ENCODE results near the gene ACAD10.
"Not testable (repeated sequence)": the region's sequence is repeated elsewhere in the genome, so short reads cannot be mapped to it uniquely, and the experiment has no call there.

The ACAD10 gene

DNA sequence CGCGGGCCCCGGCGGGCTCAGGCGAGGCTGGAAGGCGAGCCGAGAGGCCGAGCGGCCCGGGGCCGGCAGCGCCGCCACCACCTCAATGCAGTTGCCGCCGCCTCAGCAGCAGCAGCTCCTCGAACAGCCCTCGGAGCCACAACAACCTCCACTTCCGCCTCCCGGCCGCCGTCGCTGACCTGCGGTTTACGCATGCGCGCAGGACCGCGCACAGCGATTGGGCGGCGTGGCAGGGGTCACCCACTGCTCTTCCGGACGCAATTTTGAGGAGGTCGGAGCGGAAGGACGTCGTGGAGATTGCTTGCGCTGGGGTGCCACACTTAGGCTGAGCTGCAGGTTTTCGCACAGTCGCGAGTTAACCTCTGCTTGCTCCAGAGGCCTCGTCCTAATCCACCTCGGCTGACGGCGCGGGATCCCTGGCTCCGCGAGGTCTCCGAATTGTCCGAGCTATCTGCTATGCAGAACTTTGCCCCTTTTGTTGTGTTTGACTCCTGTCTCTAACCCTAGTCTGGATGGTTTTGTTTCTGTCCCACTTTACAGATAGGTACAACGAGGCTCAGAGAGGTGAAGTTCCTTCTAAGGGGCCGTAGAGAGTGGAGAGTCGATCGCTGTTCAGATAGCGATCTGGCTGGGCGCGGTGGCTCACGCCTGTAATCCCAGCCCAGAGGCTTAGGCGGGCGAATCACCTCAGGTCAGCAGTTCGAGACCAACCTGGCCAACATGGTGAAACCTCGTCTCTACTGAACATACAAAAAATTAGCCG lies at the start of gene ACAD10, which contains the start of gene BRAP:
Gene ACAD10, plus strand, starts transcription at position 243 of the 763 bp plus-strand sequence. CDS start 6,657 bp downstream, outside the sequence.
Gene BRAP, minus strand, starts transcription at position 146 of the 763 bp plus-strand sequence. CDS start 164 bp downstream, outside the sequence.
- peak; percentile 81 to 86 (median 84) for DNase-seq (ENCODE audit: low read depth in 3 of 3, low spot score in 1 of 3)

GRCh38 chr12:111636209-111636945 lies 49.5 kb upstream of the ACAD10 start:
- no peak for DNase-seq (ENCODE audit: low read depth in 3 of 3, low spot score in 1 of 3)

DNA sequence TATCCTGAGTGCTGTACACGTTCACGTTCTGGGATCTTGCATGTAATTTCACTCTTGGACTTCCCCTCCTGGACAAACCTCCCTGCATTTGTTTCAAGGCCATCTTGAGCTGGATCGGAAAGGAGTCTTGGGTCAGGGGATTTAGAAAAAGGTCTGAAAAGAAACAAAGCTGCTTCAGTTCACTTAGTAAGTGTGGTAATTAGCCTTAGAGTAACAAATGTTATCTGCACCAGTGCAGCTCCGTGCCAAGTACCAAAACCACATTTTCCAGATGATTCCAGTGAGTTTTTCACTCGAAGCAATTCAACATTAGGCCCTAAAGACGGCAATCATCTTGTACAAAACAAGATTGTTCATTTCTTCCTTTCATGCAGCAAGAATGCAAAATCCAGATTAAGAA lies 47.3 kb upstream of the ACAD10 start:
- DNase-seq (ENCODE audit: low read depth in 3 of 3, low spot score in 1 of 3): no peak

DNA sequence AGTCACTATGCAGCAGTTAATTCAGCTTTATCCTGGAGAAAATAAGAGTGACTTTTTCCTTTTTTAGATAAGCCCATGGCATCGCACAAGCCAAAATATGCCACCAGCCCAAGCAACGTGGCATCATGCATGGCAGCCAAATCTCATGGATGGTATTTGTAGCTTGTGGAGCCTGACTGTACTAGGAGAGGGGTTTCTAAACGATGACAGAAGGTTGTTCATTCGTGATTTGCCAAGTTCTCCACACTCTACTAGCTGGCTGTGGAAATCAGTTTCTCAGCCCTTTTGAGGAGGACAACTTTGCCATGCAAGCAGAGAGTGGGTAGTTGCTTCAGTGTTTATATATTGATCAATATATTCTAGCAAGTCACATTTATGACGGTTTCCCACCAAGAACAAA lies 45.3 kb upstream of the ACAD10 start:
- DNase-seq (ENCODE audit: low read depth in 3 of 3, low spot score in 1 of 3): no peak

DNA sequence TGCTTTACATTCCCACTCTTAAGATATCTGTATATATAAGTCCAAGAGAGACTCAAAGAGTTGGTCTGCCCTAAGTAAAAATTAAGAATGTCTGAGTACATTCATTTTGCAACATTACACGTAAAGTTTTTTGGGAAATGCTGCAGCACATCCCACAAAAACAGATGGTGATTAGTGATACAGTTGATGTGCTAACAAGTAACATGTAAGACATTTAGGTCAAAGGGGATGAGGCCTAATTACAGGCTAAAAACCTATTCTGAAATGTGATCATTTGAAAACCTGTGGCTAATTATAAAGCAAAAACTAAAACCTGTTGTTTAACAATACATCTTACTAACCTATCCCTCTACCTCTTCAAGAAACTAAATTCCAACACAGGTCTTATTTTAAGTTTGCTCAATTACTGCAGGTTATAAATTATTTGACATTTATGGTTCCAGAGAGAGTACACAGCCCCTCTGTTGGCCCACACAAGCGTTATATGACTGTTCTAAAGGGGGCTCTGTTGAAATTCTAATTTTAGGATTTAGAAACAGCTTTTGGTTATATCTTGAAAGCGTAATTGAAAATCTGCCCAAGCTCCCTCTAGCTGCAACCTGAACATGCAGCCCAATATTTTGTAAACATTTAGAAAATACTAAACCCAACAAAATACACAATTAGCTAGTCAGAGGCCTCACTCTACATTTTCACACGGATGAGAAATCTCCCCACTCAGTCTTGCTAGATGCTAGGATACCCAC lies 43.0 kb upstream of the ACAD10 start:
- no peak for DNase-seq (ENCODE audit: low read depth in 3 of 3, low spot score in 1 of 3)

DNA sequence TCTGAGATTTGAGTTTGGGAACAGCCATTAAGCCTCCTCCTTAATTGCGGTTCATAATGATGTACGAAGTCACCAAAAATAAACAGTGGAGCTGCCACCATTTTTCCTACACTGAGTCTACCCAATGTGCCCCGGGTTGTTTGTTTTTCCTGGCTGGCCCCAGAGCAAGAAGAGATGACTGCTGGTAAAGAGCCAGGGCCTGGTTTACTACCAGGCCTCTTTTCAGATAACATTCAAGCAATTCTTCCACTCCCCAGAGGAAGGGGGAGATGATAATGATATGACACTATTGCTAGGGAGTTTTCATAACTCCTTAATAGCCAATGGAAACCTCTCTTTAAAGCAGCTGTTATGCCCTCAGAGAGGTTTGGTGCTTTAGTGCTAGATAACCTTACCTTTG lies 42.4 kb upstream of the ACAD10 start:
- DNase-seq (ENCODE audit: low read depth in 3 of 3, low spot score in 1 of 3): no peak

DNA sequence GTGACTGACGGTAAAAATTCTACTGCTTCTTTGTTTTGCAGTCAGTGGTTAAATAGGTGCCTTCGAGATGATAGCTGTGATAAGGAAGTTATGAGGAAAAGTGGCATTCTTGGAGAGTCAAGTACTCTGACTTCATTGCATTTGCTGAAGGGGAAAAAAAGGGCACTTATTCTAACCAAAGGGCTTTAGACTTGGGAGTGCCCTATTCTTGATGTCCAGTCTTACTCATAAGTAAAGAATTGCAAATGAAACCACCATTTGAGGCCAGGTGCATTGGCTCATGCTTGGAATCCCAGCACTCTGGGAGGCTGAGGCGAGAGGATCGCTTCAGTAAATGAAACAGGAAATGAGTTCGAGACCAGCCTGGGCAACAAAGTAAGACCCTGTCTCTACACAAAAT lies 40.4 kb upstream of the ACAD10 start:
- DNase-seq (ENCODE audit: low read depth in 3 of 3, low spot score in 1 of 3): no peak

DNA sequence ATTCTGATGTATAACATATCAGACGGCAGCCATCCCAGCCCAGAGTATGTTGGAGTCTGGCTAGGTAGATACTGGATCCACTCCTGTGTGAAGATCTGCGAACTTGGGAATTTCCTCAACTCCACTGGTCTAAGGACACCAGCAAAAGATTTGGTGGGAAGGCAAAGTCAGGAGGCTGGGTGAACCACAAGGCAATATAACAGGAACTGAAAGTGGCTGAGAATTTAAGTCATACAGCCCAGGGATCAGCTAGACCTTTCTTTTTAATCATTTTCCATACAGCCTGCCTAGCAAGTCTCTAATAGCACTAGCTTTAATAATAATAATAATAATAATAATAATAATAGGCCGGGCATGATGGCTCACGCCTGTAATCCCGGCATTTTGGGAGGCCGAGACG lies 34.9 kb upstream of the ACAD10 start:
- no peak for DNase-seq (ENCODE audit: low read depth in 3 of 3, low spot score in 1 of 3)

DNA sequence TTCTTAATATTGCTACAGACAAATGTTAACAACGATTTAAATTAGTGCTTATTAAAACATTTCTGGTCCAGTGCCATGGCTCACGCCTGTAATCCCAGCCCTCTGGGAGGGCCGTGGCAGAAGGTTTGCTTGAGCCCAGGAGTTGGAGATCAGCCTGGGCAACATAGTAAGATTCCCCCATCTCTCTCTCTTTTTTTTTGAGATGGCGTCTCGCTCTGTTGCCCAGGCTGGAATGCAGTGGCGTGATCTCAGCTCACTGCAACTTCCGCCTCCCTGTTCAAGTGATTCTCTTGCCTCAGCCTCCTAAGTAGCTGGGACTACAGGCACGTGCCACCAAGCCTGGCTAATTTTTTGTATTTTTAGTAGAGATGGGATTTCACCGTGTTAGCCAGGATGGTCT lies 33.3 kb upstream of the ACAD10 start:
- not testable (repeated sequence) for DNase-seq (ENCODE audit: low read depth in 3 of 3, low spot score in 1 of 3)

DNA sequence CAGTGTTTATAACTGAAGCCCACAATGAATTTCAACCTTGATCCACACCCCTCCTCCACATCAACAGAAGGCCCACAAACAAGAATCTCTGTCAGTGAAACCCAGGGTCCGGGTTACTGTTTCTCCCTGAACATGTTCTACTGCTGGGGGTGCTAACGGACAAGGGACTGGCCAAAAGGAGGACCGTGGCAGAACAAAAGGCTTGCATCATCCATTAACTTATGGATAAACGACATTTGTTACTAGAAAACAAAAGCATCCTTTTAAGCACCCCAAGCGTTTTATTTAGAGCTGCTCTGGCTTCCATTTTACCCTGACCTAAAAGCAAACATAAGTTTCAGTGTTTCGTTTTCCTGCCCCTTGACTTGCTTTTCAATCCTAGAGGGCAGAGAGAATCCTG lies 32.3 kb upstream of the ACAD10 start:
- no peak for DNase-seq (ENCODE audit: low read depth in 3 of 3, low spot score in 1 of 3)

- DNase-seq (ENCODE audit: low read depth in 3 of 3, low spot score in 1 of 3): no peak
Observed at GRCh38 chr12:111655356-111655755, 30.5 kb upstream of the ACAD10 start.

GRCh38 chr12:111656016-111656415 lies 29.8 kb upstream of the ACAD10 start:
- DNase-seq (ENCODE audit: low read depth in 3 of 3, low spot score in 1 of 3): no peak

DNA sequence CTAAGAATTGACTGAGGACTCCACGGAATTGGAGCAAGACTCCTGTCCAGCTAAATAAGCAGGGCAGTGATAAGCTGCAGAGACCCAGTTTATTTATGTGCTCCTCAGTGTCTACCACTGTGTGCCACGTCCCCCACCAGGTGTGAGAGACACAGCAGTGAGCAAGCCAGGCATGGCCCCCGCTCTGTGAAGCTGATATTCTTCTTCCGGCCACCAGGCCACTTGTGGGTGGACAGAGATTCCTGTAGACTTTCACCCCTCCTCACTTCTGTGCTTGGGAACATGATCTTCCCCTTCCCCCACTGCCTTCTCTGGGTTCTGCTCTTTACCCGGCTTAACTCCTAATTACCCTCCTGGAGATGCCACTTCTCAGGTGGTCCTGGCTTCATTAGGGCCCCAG lies 21.4 kb upstream of the ACAD10 start:
- no peak for DNase-seq (ENCODE audit: low read depth in 3 of 3, low spot score in 1 of 3)

DNA sequence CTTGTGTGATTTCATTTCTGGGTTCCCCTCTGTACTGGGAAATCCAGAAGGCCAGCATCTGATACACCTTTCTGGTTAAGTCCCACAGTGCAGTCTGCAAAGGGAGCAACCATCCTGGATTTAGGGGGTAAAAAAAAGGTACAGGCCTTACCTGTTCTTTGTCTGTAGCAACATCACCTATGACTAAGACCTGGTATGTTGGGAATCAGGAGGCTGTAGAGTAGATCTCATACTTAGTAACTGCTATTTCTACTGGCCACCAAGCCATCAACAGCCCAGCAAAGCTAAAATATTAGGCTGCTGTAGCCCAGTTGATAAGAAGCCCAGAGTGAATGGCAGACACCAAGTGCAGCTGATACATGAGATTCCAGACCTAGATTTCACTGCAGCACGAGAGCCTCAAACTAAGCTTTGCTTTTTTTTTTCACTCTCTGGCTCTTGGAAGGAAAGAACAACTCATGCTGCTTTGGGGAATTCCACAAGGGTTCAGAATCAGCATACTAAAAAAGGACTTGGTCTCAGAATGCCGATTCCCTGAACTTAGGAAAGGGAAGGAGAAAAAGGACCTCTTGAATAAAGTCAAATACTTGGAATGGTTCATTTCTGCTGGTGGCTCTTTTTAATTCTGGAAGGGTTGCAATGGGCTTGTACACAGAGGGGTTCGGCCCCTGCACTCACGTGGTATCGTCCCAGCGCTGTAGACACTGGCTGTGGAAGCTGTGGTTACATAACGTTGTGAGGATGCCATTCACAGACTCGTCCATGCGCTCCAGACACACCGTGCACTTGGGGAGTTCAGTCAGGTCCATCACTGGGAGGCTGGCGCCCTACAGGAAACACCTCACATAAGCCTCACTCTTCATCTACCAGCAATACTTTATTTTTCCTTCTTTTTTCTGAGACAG lies 20.6 kb upstream of the ACAD10 start:
- no peak for DNase-seq (ENCODE audit: low read depth in 3 of 3, low spot score in 1 of 3)

DNA sequence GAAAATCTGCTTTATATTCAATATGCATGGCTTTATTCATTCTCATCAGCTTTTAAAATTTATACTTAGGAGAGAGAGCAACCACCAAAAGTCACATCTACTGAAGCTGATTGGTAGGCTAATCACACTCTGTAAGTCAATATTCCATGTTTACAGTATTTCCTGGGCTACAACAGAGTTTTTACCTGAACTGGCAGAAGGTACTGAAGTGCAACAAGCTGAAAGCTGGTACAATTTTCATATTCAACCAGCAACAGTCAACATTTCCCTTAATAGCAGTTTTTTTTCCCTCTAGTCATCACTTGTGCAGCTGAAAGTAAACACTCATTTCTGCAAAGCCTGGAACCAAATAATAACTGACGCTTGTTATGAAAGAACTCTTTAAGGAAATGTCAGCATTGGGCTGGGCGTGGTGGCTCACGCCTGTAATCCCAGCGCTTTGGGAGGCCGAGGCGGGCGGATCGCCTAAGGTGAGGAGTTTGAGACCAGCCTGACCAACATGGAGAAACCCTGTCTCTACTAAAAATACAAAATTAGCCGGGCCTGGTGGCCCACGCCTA lies 13.0 kb upstream of the ACAD10 start:
- no peak for DNase-seq (ENCODE audit: low read depth in 3 of 3, low spot score in 1 of 3)

DNA sequence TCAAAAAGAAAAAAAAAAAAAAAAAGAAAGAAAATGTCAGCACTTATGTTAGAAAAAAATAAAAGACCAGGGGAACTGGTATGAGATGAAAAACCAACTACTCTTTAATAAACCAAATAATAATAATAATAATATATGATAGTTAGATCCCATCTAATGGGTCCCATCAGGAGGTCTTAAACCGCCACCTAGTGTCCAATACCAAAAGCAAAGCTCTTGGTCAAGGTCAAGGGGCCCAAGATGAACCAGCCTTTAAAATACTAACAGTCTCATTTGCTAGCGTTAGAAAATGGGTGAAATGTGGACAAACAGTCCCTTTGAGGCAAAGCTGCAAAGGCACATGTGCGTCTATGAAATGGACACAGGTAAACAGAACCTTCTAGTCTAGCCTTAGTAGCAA lies 12.3 kb upstream of the ACAD10 start:
- no peak for DNase-seq (ENCODE audit: low read depth in 3 of 3, low spot score in 1 of 3)

DNA sequence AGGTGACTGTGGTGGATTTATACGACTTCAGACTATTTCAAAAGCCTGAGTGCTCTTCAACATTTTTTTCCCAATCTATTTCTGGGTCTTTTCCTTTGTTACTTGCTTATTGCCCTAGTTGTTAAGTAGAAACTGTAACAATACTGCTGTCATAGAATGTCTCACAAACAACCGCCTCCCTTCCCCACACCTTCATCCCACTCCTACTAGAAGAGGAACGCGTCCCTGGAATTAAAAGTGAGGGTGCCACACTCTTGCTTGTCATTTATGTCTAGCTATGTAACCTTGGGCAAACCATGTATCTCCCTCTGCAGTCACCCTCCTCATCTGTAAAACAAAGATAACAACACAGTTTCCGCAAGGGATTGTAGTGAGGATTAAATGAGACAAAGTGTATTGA lies 8.7 kb upstream of the ACAD10 start:
- no peak for DNase-seq (ENCODE audit: low read depth in 3 of 3, low spot score in 1 of 3)

DNA sequence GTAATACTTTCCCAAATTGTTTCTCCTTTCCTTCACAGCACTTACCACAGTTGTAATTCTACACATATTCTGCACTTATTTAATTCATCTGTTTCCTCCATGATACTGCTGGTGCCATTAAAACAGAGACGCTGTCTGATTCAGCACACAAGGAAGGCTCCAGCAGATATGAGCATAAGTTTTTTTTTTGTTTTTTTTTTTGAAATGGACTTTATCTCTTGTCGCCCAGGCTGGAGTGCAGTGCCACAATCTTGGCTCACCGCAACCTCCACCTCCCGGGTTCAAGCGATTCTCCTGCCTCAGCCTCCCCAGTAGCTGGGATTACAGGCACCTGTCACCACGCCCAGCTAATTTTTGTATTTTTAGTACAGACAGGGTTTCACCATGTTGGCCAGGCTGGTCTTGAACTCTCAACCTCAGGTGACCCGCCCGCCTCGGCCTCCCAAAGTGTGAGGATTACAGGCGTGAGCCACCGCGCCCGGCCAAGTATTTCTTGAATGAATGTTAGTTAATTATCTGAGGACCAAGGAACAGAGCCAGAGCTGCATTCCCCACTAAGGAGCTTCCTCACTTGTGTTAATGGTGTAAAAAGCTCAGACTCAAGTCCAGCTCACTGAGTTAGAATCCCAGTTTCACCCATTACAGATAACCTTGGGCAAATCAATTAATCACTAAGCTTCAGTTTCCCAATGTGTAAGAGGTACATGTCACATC lies 1.2 kb upstream of the ACAD10 start:
- DNase-seq (ENCODE audit: low read depth in 3 of 3, low spot score in 1 of 3): not testable (repeated sequence)

- DNase-seq (ENCODE audit: low read depth in 3 of 3, low spot score in 1 of 3): no peak
Observed at GRCh38 chr12:111685322-111685810, 487 bp upstream of the ACAD10 start.

Data from stimulated activated CD4-positive, alpha-beta T cell treated with anti-CD3 and anti-CD28 coated beads, TNF-alpha, amount 100 ng/mL, for 1 hour (primary cell).